BLaER1 treated with 17β-estradiol and CSF1 and Interleukin-3, amounts not matched to agents 10 nM and 100 nM (cell line): Measurements from ENCODE around the gene SLC6A9.

Source experiments
- H3K27ac ChIP-seq, 11 experiments: shearing (Covaris generic); formaldehyde crosslinking; 2 replicates each; pipeline ENCODE4 v1.8.1; 2022
- H3K27me3 ChIP-seq, 11 experiments: shearing (Covaris generic); formaldehyde crosslinking; 2 replicates each; pipeline ENCODE4 v1.8.1; 2022
- H3K36me3 ChIP-seq, 11 experiments: shearing (Covaris generic); formaldehyde crosslinking; 2 replicates each; pipeline ENCODE4 v1.8.1; 2022
- H3K4me1 ChIP-seq, 10 experiments: shearing (Covaris generic); formaldehyde crosslinking; 2 replicates each; pipeline ENCODE4 v1.8.1; 2022
- H3K4me2 ChIP-seq, 11 experiments: shearing (Covaris generic); formaldehyde crosslinking; 2 replicates each; pipeline ENCODE4 v1.8.1; 2022
- H3K4me3 ChIP-seq, 10 experiments: shearing (Covaris generic); formaldehyde crosslinking; 2 replicates each; pipeline ENCODE4 v1.8.1; 2022
- H3K9ac ChIP-seq, 11 experiments: shearing (Covaris generic); formaldehyde crosslinking; 2 replicates each; pipeline ENCODE4 v1.8.1; 2022
- H3K9me3 ChIP-seq, 11 experiments: shearing (Covaris generic); formaldehyde crosslinking; replicated peaks in 1 of 11; 2 replicates each; pipeline ENCODE4 v1.8.1; 2022
- H4K20me1 ChIP-seq, 11 experiments: shearing (Covaris generic); formaldehyde crosslinking; 2 replicates each; pipeline ENCODE4 v1.8.1; 2022
- Cebpa-rat ChIP-seq, 11 experiments: shearing (Covaris generic); IDR thresholded peaks; 2 replicates each; pipeline ENCODE4 v1.8.1; 2022

SLC6A9 gene

DNA sequence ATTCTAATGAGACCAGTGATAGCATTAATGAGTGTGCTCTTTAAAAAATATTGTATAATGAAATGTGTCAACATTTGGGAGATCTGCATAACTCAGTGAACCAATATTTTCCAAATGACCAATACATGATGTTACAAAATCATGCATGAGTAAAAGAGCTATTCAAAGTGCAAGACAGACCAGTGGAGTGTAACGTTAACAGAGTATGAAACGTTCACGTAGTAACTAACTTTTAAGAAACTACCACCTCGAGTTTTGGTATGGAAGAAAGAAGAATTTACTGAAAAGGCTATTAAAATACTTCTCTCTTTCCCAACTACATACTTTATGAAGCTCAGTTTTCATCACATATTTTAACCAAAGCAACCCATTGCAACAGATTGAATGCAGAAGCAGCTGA lies 9.6 kb upstream of the SLC6A9 start:
- no peak overlapping the region for H3K4me3 ChIP-seq
- no peak overlapping the region for H3K9ac ChIP-seq
- peaks cover 18 to 52% (median 27%) of the 10 kb centered on the region in 10 experiments for H3K4me1 ChIP-seq
- peak in 1 of 11 experiments; percentile 5; a peak in 1 of 22 replicates for TF ChIP-seq Cebpa-rat (IDR thresholded peaks at IDR 0.05)
- H3K27me3 ChIP-seq = no peaks in the 10 kb centered on the region
- H3K9me3 ChIP-seq = no peaks in the 10 kb centered on the region
- H3K27ac ChIP-seq = no peak overlapping the region
- H3K36me3 ChIP-seq = no peaks in the 10 kb centered on the region
- peak overlapping the region in 8 of 11 experiments; percentile 17 to 68 (median 46); a peak in 14 of 22 replicates for H3K4me2 ChIP-seq
- 0 out of 22 replicates have a peak, but pooled peaks cover 0 to 3% (median 0%) of the 10 kb centered on the region in 11 experiments for H4K20me1 ChIP-seq

DNA sequence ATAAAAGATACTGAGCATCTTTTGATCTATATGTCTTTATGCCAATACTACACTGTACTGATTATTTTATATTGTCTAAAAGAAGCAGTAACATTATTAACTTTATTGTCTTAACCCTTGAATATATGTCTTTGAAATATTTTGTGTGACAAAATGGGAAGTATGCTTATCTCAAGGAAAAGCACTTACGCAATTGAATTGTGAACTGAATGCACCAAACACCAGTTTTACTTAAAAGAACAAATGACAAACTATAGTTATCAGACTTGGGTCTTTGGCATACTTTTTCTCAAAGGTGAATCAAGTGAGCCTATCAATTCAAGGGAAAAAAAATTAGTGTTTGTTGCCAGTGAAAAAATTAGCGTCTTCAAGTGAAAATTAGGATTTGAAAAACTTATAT lies 9.2 kb upstream of the SLC6A9 start:
- peak overlapping the region in 8 of 11 experiments; percentile 17 to 68 (median 46); a peak in 13 of 22 replicates for H3K4me2 ChIP-seq
- TF ChIP-seq Cebpa-rat (IDR thresholded peaks at IDR 0.05) = peak in 2 of 11 experiments; percentile 45 to 57; a peak in 5 of 22 replicates
- H3K36me3 ChIP-seq = no peaks in the 10 kb centered on the region
- H3K9me3 ChIP-seq = no peaks in the 10 kb centered on the region
- no peaks in the 10 kb centered on the region for H3K27me3 ChIP-seq
- peaks cover 18 to 52% (median 27%) of the 10 kb centered on the region in 10 experiments for H3K4me1 ChIP-seq
- H3K4me3 ChIP-seq = no peak overlapping the region
- no peak overlapping the region for H3K27ac ChIP-seq
- 0 out of 22 replicates have a peak, but pooled peaks cover 0 to 6% (median 0%) of the 10 kb centered on the region in 11 experiments for H4K20me1 ChIP-seq
- no peak overlapping the region for H3K9ac ChIP-seq

DNA sequence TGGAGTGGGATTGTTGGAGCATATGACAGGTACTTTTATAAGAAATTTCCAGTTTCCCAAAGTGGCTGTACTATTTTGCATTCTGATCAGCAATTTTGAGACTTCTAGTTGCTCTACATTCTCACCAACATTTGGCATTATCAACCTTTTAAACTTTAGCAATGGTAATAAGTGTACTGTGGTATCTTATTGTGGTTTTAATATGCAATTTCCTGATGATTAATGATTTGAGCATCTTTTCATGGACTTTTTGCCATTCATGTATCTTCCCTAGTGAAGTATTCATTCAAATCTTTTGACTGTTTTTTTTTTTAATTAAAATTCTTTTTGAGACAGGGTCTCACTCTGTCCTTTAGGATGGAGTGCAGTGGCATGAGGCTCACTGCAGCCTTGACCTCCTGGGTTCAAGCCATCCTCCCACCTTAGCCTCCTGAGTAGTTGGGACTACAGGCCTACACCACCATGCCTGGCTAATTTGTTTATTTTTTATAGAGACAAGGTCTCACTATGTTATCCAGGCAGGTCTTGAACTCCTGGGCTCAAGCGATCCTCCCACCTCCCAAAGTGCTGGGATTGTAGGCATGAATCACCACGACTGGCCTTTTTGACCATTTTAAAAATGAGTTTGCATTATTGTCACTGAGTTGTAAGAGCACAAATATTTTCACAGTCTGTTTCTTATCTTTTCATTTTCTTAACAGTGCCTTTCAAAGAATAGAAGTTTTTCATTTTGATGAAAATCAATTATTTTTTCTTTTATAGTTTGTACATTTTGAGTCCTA lies 7.8 kb upstream of the SLC6A9 start:
- TF ChIP-seq Cebpa-rat (IDR thresholded peaks at IDR 0.05) = no peak
- peak overlapping the region in 2 of 11 experiments; percentile 6 to 24; a peak in 2 of 22 replicates for H3K4me2 ChIP-seq

DNA sequence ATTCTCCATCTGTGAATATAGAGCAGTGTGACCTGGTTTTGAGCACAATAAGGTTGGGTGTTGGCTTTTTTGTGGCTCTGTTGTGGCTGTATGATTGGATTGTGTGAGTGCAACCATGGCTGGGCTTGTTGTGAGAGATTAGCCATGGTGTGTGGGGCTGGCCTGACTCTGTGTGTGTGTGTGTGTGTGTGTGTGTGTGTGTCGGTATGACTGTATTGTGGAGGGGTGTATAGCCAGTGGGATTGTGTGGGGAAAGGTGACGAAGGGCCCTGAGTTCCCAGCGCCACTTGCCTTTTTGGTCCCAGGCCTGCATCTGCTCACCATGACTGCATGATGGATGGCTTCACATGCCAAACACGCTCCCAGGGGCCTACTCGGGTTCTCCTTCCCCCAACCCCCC lies 5.9 kb upstream of the SLC6A9 start:
- H4K20me1 ChIP-seq = peaks cover 0 to 6% (median 0%) of the 10 kb centered on the region in 11 experiments; a peak in 2 of 22 replicates
- H3K4me2 ChIP-seq = peak overlapping the region in 8 of 11 experiments; percentile 10 to 51 (median 24); a peak in 10 of 22 replicates
- peaks cover 15 to 43% (median 32%) of the 10 kb centered on the region in 10 experiments for H3K4me1 ChIP-seq
- no peak overlapping the region for H3K9ac ChIP-seq
- H3K27me3 ChIP-seq = peaks cover 0 to 4% (median 3%) of the 10 kb centered on the region in 11 experiments; a peak in 10 of 22 replicates
- no peak overlapping the region for H3K4me3 ChIP-seq
- no peaks in the 10 kb centered on the region for H3K9me3 ChIP-seq
- no peak for TF ChIP-seq Cebpa-rat (IDR thresholded peaks at IDR 0.05)
- H3K36me3 ChIP-seq = no peaks in the 10 kb centered on the region
- H3K27ac ChIP-seq = no peak overlapping the region

More for the DNA sequence above, 7.8 kb upstream of the SLC6A9 start:
- Histone ChIP-seq H3K36me3 (no peaks in the 10 kb centered on the region), H3K4me3 (no peak overlapping the region), H3K9ac (no peak overlapping the region), H3K9me3 (no peaks in the 10 kb centered on the region), H4K20me1 (0 out of 22 replicates have a peak, but pooled peaks cover 0 to 6% (median 0%) of the 10 kb centered on the region in 11 experiments), H3K27ac (no peak overlapping the region), H3K27me3 (no peaks in the 10 kb centered on the region), H3K4me1 (peaks cover 18 to 47% (median 26%) of the 10 kb centered on the region in 10 experiments)

DNA sequence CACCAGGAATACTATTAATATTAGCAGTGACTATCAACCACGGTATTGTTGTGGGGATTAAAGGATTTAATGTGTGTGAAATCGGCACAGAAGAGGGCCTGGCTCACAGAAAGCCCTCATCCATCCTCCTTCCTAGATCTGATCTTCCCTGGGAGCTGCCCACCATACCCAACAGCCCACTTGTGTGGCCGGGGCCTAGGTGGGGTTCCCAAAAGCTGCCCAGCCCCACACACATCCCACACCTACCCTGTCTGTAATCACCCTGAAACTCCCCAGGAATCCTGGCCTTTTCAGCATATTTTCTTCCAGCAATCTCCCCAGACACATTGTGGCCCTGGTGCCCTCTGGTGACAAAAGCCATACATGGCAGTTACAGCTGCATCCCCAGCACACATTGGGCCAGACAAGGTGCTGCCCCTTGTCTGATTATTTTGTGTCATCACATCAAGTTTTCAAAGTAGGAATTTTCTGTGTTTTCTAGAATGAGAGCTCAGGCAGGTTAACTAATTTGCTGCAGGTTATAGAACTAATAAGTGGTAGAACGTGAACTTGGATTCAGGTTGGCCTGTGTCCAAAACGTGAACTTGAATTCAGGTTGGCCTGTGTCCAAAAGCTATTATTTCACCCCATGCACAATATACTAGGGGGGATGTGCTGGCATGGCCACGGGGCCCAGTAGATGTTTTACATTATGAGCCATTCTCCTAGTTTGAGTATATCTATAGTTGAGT lies 5.3 kb upstream of the SLC6A9 start:
- H3K27me3 ChIP-seq = peaks cover 3 to 10% (median 9%) of the 10 kb centered on the region in 11 experiments
- H3K4me2 ChIP-seq = peak overlapping the region in 5 of 11 experiments; percentile 24 to 51 (median 35); a peak in 6 of 22 replicates
- H4K20me1 ChIP-seq = peaks cover 0 to 6% (median 0%) of the 10 kb centered on the region in 11 experiments; a peak in 2 of 22 replicates
- H3K4me3 ChIP-seq = no peak overlapping the region
- TF ChIP-seq Cebpa-rat (IDR thresholded peaks at IDR 0.05) = no peak
- no peaks in the 10 kb centered on the region for H3K36me3 ChIP-seq
- H3K4me1 ChIP-seq = peaks cover 15 to 49% (median 37%) of the 10 kb centered on the region in 10 experiments
- H3K9me3 ChIP-seq = no peaks in the 10 kb centered on the region
- H3K9ac ChIP-seq = peak overlapping the region in 1 of 11 experiments; percentile 11; a peak in 1 of 22 replicates
- H3K27ac ChIP-seq = no peak overlapping the region

DNA sequence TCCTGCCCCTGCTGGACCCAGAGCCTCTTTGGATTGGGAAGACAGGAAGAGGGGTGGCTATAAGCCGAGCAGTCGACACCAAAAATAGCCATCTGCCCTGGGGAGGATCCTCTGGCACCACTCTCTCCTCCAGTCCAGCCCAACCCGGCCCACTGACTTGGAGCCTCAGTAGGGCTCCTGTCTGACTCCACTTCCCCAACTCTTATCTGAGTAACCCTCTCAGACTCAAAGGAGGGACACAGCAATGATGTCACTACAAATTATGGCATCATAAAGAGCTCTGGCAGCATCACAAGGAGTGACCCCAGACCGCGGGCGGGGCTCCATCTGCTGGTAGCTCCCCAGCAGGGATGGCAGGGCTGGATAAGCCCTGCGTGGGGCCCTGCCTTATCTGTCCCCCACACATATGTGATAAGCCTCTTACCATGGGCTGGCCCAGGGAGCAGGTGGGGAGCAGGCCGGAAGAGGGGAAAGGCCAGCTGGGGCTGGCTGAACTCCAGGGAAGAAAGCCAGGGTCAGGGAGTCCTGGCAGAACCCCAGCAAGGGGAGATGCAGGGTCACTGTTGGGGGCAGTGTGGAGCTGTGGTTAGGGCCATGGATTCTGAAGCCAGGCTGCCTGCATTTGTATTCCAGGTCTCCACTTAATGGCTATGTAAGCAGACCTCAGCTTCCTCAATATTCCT lies 4.6 kb upstream of the SLC6A9 start:
- Histone ChIP-seq H3K4me2 (no peak overlapping the region), H3K27ac (no peak overlapping the region), H4K20me1 (peaks cover 0 to 6% (median 0%) of the 10 kb centered on the region in 11 experiments; a peak in 2 of 22 replicates), H3K9me3 (no peaks in the 10 kb centered on the region), H3K36me3 (no peaks in the 10 kb centered on the region), H3K27me3 (peaks cover 10 to 17% (median 16%) of the 10 kb centered on the region in 11 experiments), H3K4me1 (peaks cover 9 to 46% (median 36%) of the 10 kb centered on the region in 10 experiments), H3K4me3 (no peak overlapping the region), H3K9ac (peak overlapping the region in 2 of 11 experiments; percentile 11 to 31; a peak in 2 of 22 replicates)
- no peak for TF ChIP-seq Cebpa-rat (IDR thresholded peaks at IDR 0.05)

DNA sequence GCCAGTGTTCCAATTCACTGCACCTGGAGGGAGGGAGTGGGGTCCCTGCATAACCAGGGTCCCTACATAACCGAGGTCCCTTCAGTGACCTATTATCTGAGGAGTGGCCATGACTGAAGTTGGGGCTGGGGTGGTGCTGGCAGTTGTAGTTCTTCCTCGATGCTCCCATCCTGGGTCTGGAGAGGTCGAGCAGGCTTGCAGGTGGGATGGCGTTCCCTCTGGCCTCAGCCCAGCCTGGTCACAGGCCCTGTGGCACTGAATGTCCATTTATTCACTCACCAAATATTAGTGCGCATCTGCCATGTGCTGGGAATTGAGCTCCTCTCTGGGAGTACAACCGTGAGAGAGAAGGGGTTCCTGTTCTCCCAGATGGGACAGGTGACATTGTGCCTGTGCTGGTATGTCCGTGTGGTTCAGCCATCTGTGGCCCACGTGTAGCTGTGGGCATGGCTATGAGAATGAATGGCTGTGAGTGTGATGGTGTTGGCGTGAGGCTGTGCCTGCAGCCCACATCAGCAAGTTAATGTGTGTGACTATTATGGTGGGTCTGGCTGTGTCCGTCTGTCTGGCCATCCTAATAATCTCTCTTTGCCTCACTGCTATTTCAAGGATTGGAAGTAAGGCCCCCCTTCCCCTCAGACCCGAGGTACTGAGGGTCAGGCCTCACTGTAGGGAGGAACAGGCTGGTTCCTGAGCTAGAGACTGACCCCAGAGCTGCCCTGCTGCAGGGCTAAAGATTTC lies 3.9 kb upstream of the SLC6A9 start:
- Histone ChIP-seq H3K27ac (no peak overlapping the region), H3K4me2 (no peak overlapping the region), H3K4me1 (peaks cover 2 to 44% (median 31%) of the 10 kb centered on the region in 10 experiments; a peak in 19 of 20 replicates), H3K4me3 (no peak overlapping the region), H3K9me3 (no peaks in the 10 kb centered on the region), H3K27me3 (peaks cover 10 to 22% (median 16%) of the 10 kb centered on the region in 11 experiments), H3K9ac (peak overlapping the region in 2 of 11 experiments; percentile 7 to 11; a peak in 3 of 22 replicates), H4K20me1 (peaks cover 0 to 6% (median 0%) of the 10 kb centered on the region in 11 experiments; a peak in 2 of 22 replicates), H3K36me3 (no peaks in the 10 kb centered on the region)
- TF ChIP-seq Cebpa-rat (IDR thresholded peaks at IDR 0.05) = no peak

DNA sequence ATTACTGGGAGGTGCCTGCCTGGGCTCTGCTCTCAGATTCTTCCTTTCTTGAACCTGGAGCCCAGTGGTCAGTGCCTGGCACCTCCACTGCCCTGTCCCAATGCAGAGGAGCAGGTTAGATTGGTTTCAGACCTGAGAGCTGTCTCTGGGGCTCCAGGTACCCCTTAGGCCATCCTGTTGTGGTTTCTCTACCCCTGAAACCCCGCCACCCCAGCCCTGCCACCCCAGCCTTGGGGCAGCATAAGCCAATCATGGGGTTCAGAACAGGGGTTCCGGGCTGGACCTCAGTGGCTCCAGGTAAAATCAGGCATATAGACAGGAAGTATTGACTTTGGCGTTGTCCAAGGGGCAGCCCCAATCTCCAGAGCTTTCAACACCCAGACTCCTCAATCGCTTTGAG lies 3.2 kb upstream of the SLC6A9 start:
- no peak for TF ChIP-seq Cebpa-rat (IDR thresholded peaks at IDR 0.05)
- Histone ChIP-seq H3K27ac (no peak overlapping the region), H3K36me3 (no peaks in the 10 kb centered on the region), H3K4me2 (no peak overlapping the region), H3K4me1 (peaks cover 2 to 47% (median 32%) of the 10 kb centered on the region in 10 experiments), H4K20me1 (peaks cover 0 to 6% (median 0%) of the 10 kb centered on the region in 11 experiments; a peak in 2 of 22 replicates), H3K27me3 (peaks cover 10 to 22% (median 16%) of the 10 kb centered on the region in 11 experiments), H3K9ac (no peak overlapping the region), H3K4me3 (no peak overlapping the region), H3K9me3 (no peaks in the 10 kb centered on the region)
